NCI-H146 (cell line): ENCODE results near the gene STK32C.
A peak's percentile ranks its signal among the peaks of the same experiment; 100 is the strongest.
"Not testable (repeated sequence)": the region's sequence is repeated elsewhere in the genome, so short reads cannot be mapped to it uniquely, and the experiment has no call there.

Source experiments
- DNase-seq: peaks from one replicate; lab custom pipeline; 2025; lab: John Stamatoyannopoulos, UW

STK32C gene

GRCh38 chr10:132301371-132302330, 6.1 kb downstream of the STK32C start:
- DNase-seq, result no peak

- no peak for DNase-seq
These were observed 7.2 kb downstream of the STK32C start for GRCh38 chr10:132300582-132300981.

- DNase-seq, result no peak
These were observed 8.1 kb downstream of the STK32C start for GRCh38 chr10:132299371-132300336.

- DNase-seq, result no peak
These were observed 9.5 kb downstream of the STK32C start for GRCh38 chr10:132298038-132298881.

- no peak for DNase-seq
These were observed 10.2 kb downstream of the STK32C start for GRCh38 chr10:132297526-132297925.

- DNase-seq, result no peak
These were observed 10.9 kb downstream of the STK32C start for GRCh38 chr10:132296666-132297443.

GRCh38 chr10:132295481-132295880, 12.3 kb downstream of the STK32C start:
- not testable (repeated sequence) for DNase-seq

GRCh38 chr10:132294561-132295318, 13.0 kb downstream of the STK32C start:
- peak; percentile 85 for DNase-seq

GRCh38 chr10:132293813-132294520, 13.8 kb downstream of the STK32C start:
- DNase-seq, result no peak

GRCh38 chr10:132293201-132293812, 14.4 kb downstream of the STK32C start:
- no peak for DNase-seq

GRCh38 chr10:132292287-132293200, 15.2 kb downstream of the STK32C start:
- no peak for DNase-seq

GRCh38 chr10:132291826-132292225, 15.9 kb downstream of the STK32C start:
- DNase-seq, result no peak

GRCh38 chr10:132290631-132291030, 17.1 kb downstream of the STK32C start:
- no peak for DNase-seq

- DNase-seq, result no peak
These were observed 18.3 kb downstream of the STK32C start for GRCh38 chr10:132289439-132289838.

- no peak for DNase-seq
These were observed 24.0 kb downstream of the STK32C start for GRCh38 chr10:132283604-132284382.

- no peak for DNase-seq
These were observed 24.8 kb downstream of the STK32C start for GRCh38 chr10:132282667-132283603.
